Measurements from ENCODE around the gene BSDC1.
A peak's percentile ranks its signal among the peaks of the same experiment; 100 is the strongest.

BSDC1 gene

GRCh38 chr1:32364836-32365235 lies 29.4 kb downstream of the BSDC1 start:
- Histone ChIP-seq H2BK15ac (ENCODE audit: low read length) (no peak overlapping the region), H3K27me3 (ENCODE audit: control insufficient read depth in 3 of 3, insufficient read depth in 3 of 3, low read depth in 1 of 3, low read length in 3 of 3) (peaks cover 0 to 7% (median 0%) of the 10 kb centered on the region in 3 experiments), H4K91ac (ENCODE audit: low read depth, low read length, poor library complexity) (no peak overlapping the region), H3K4me3 (ENCODE audit: low read length in 2 of 2) (no peak overlapping the region), H3K4ac (ENCODE audit: low read length) (no peak overlapping the region), H2BK12ac (ENCODE audit: low read length) (no peak overlapping the region), H2AK5ac (ENCODE audit: low read depth, low read length) (no peak overlapping the region), H2BK120ac (ENCODE audit: low read depth, low read length) (no peak overlapping the region), H3K4me1 (ENCODE audit: control insufficient read depth in 2 of 2, insufficient read depth in 1 of 2, low read depth in 1 of 2, low read length in 2 of 2) (peaks cover 0 to 4% of the 10 kb centered on the region in 2 donors), H3K9me3 (replicated peaks in 1 of 2; ENCODE audit: control insufficient read depth in 2 of 2, insufficient read depth in 1 of 2, low read depth in 1 of 2, low read length in 2 of 2) (peaks cover 0 to 2% of the 10 kb centered on the region in 2 donors), H3K9ac (ENCODE audit: low read depth, low read length, poor library complexity) (no peak overlapping the region), H2AFZ (ENCODE audit: low read length) (no peak overlapping the region), H2BK5ac (ENCODE audit: low read length) (no peak overlapping the region), H3K27ac (replicated peaks; ENCODE audit: low read length) (no peak overlapping the region), H3K23ac (ENCODE audit: low read depth, low read length, poor library complexity) (no peak overlapping the region), H3K14ac (ENCODE audit: low read length) (no peak overlapping the region), H4K8ac (ENCODE audit: low read depth, low read length) (no peak overlapping the region), H3K79me1 (ENCODE audit: low read depth, low read length) (no peaks in the 10 kb centered on the region), H3K18ac (ENCODE audit: low read length) (no peak overlapping the region), H3K4me2 (ENCODE audit: insufficient read depth, low read length, poor library complexity, severe bottlenecking) (no peak overlapping the region), H3K36me3 (replicated peaks in 1 of 2; ENCODE audit: control insufficient read depth in 2 of 2, insufficient read depth in 2 of 2, low read length in 2 of 2) (peaks cover 45 to 79% of the 10 kb centered on the region in 2 donors)
- no peak for DNase-seq (ENCODE audit: low spot score)
- no CpG with 5 or more reads among the region's 5 CpGs for WGBS, 2 donors (ENCODE audit: extremely low coverage in 2 of 2, insufficient read length in 2 of 2, insufficient replicate concordance in 1 of 2)

DNA sequence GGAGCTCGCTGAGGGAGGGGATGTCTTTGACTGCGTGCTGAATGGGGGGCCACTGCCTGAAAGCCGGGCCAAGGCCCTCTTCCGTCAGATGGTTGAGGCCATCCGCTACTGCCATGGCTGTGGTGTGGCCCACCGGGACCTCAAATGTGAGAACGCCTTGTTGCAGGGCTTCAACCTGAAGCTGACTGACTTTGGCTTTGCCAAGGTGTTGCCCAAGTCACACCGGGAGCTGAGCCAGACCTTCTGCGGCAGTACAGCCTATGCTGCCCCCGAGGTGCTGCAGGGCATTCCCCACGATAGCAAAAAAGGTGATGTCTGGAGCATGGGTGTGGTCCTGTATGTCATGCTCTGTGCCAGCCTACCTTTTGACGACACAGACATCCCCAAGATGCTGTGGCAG lies 30.5 kb downstream of the BSDC1 start:
- Histone ChIP-seq H3K27ac (replicated peaks; ENCODE audit: low read length) (no peak overlapping the region), H2AK5ac (ENCODE audit: low read depth, low read length) (no peak overlapping the region), H3K36me3 (replicated peaks in 1 of 2; ENCODE audit: control insufficient read depth in 2 of 2, insufficient read depth in 2 of 2, low read length in 2 of 2) (peaks cover 40 to 72% of the 10 kb centered on the region in 2 donors), H2AFZ (ENCODE audit: low read length) (no peak overlapping the region), H3K79me1 (ENCODE audit: low read depth, low read length) (no peaks in the 10 kb centered on the region), H4K91ac (ENCODE audit: low read depth, low read length, poor library complexity) (no peak overlapping the region), H3K9me3 (replicated peaks in 1 of 2; ENCODE audit: control insufficient read depth in 2 of 2, insufficient read depth in 1 of 2, low read depth in 1 of 2, low read length in 2 of 2) (peaks cover 0 to 2% of the 10 kb centered on the region in 2 donors), H3K9ac (ENCODE audit: low read depth, low read length, poor library complexity) (no peak overlapping the region), H2BK15ac (ENCODE audit: low read length) (no peak overlapping the region), H3K4ac (ENCODE audit: low read length) (no peak overlapping the region), H2BK5ac (ENCODE audit: low read length) (no peak overlapping the region), H3K4me2 (ENCODE audit: insufficient read depth, low read length, poor library complexity, severe bottlenecking) (no peak overlapping the region), H3K14ac (ENCODE audit: low read length) (no peak overlapping the region), H3K27me3 (ENCODE audit: control insufficient read depth in 3 of 3, insufficient read depth in 3 of 3, low read depth in 1 of 3, low read length in 3 of 3) (peaks cover 0 to 7% (median 0%) of the 10 kb centered on the region in 3 experiments), H3K23ac (ENCODE audit: low read depth, low read length, poor library complexity) (no peak overlapping the region), H4K8ac (ENCODE audit: low read depth, low read length) (no peak overlapping the region), H2BK12ac (ENCODE audit: low read length) (no peak overlapping the region), H2BK120ac (ENCODE audit: low read depth, low read length) (no peak overlapping the region), H3K18ac (ENCODE audit: low read length) (no peak overlapping the region), H3K4me3 (ENCODE audit: low read length in 2 of 2) (no peak overlapping the region), H3K4me1 (ENCODE audit: control insufficient read depth in 2 of 2, insufficient read depth in 1 of 2, low read depth in 1 of 2, low read length in 2 of 2) (peaks cover 0 to 4% of the 10 kb centered on the region in 2 donors)
- no CpG with 5 or more reads among the region's 12 CpGs for WGBS, 2 donors (ENCODE audit: extremely low coverage in 2 of 2, insufficient read length in 2 of 2, insufficient replicate concordance in 1 of 2)
- DNase-seq (ENCODE audit: low spot score): no peak

GRCh38 chr1:32362474-32363313 lies 31.5 kb downstream of the BSDC1 start, which contains the start of the genes FAM229A and TSSK3:
TSS of gene FAM229A (minus strand) at chr1:32362485. CDS start at chr1:32362091, 394 bp downstream.
TSS of gene TSSK3 (plus strand) at chr1:32362539. CDS start at chr1:32362702, 163 bp downstream.
- Histone ChIP-seq H2AK5ac (ENCODE audit: low read depth, low read length) (peak within 1 kb of the TSS; percentile 54), H3K9me3 (replicated peaks in 1 of 2; ENCODE audit: control insufficient read depth in 2 of 2, insufficient read depth in 1 of 2, low read depth in 1 of 2, low read length in 2 of 2) (peaks cover 0 to 2% of the 10 kb centered on the region in 2 donors), H3K23ac (ENCODE audit: low read depth, low read length, poor library complexity) (peak within 1 kb of the TSS; percentile 68), H3K4ac (ENCODE audit: low read length) (no peak within 1 kb of the TSS), H3K4me3 (ENCODE audit: low read length in 2 of 2) (peak within 1 kb of the TSS in 1 of 2 donors; percentile 72), H2BK5ac (ENCODE audit: low read length) (no peak within 1 kb of the TSS), H3K18ac (ENCODE audit: low read length) (peak within 1 kb of the TSS; percentile 93), H3K27ac (replicated peaks; ENCODE audit: low read length) (no peak within 1 kb of the TSS), H3K36me3 (replicated peaks in 1 of 2; ENCODE audit: control insufficient read depth in 2 of 2, insufficient read depth in 2 of 2, low read length in 2 of 2) (peaks cover 34 to 65% of the 10 kb centered on the region in 2 donors), H3K9ac (ENCODE audit: low read depth, low read length, poor library complexity) (peak within 1 kb of the TSS; percentile 47), H2AFZ (ENCODE audit: low read length) (no peak within 1 kb of the TSS), H2BK12ac (ENCODE audit: low read length) (no peak within 1 kb of the TSS), H2BK120ac (ENCODE audit: low read depth, low read length) (peak within 1 kb of the TSS; percentile 51), H3K4me1 (ENCODE audit: control insufficient read depth in 2 of 2, insufficient read depth in 1 of 2, low read depth in 1 of 2, low read length in 2 of 2) (peaks cover 0 to 4% of the 10 kb centered on the region in 2 donors), H2BK15ac (ENCODE audit: low read length) (no peak within 1 kb of the TSS), H4K91ac (ENCODE audit: low read depth, low read length, poor library complexity) (no peak within 1 kb of the TSS), H3K14ac (ENCODE audit: low read length) (peak within 1 kb of the TSS; percentile 25), H3K27me3 (ENCODE audit: control insufficient read depth in 3 of 3, insufficient read depth in 3 of 3, low read depth in 1 of 3, low read length in 3 of 3) (peaks cover 0 to 7% (median 0%) of the 10 kb centered on the region in 3 experiments), H3K79me1 (ENCODE audit: low read depth, low read length) (no peaks in the 10 kb centered on the region), H3K4me2 (ENCODE audit: insufficient read depth, low read length, poor library complexity, severe bottlenecking) (peak within 1 kb of the TSS; percentile 89), H4K8ac (ENCODE audit: low read depth, low read length) (no peak within 1 kb of the TSS)
- no CpG with 5 or more reads among the region's 17 CpGs for WGBS, 2 donors (ENCODE audit: extremely low coverage in 2 of 2, insufficient read length in 2 of 2, insufficient replicate concordance in 1 of 2)
- no peak for DNase-seq (ENCODE audit: low spot score)
